GM20431 (cell line): Measurements from ENCODE around the gene ANO1.

Experiments
- in situ Hi-C: fragments of 300-500 bp; cut with MseI, MboI; formaldehyde crosslinking; loops from one replicate; pipeline ENCODE4 v1.15.0; 2020; ENCODE audit warnings: low sequenced_read_pairs; ENCODE audit not compliant: unreplicated experiment

Gene ANO1

GRCh38 chr11:70090961-70091381, 12.9 kb downstream of the ANO1 start:
- in situ Hi-C loops = no loop called here

DNA sequence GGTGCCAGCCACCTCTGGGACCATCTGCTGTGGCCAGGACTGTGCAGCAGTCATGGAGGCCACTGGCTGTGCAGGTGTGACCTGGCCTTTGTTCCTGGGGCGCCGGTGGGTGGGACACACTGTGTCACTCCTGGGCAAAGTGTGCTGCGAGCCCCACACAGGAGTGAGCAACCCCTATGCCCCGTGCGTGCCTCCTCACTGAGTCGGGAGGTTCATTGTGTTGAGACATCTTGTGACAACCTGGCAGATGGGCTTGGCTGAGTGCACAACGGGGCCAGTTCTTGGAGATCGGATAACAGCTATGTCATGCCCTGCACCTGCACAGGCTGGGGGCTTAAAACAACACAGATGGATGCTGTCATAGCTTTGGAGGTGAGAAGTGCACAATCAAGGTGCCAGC, 13.5 kb downstream of the ANO1 start:
- in situ Hi-C loops = no loop called here

- in situ Hi-C loops = no loop called here
Observed at GRCh38 chr11:70092959-70093715, 15.0 kb downstream of the ANO1 start.

- in situ Hi-C loops = no loop called here
Observed at GRCh38 chr11:70095541-70096252, 17.6 kb downstream of the ANO1 start.

DNA sequence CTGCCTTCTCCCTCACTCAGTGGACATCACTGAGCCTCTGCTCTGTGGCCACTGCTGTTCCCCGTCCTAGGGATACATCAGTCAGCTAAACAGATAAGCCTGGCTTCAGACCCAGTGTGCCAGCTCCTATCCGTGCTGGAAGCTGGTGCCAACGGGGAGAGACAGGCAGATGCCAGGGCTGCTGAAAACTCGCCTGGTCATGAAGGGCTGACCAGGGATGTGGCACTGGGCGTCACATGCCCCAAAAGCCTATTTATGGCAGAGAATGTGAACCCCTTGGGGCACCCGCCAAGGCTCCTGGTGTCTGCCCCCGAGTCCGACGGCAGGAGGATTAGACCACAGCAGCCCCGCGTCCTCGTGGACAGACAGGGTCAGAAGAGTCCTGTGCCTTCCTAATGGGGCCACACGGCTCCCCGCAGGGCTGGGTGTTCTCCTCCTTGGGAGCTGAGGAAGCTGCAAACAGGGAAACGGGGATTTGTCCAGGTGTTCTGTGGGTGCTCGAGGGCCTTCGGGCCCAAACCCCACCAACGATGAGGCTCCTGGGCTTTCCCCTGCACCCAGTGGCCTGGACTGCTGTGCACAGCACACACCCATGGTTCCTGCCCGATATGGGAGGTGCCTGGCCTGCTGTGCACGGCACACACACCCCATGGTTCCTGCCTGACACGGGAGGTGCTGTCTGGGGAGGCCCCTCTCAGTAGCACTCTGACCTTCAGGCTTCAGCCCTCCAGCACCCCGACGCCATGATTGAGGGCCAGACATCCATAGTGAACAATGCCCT, 19.9 kb downstream of the ANO1 start:
- in situ Hi-C loops = no loop called here

DNA sequence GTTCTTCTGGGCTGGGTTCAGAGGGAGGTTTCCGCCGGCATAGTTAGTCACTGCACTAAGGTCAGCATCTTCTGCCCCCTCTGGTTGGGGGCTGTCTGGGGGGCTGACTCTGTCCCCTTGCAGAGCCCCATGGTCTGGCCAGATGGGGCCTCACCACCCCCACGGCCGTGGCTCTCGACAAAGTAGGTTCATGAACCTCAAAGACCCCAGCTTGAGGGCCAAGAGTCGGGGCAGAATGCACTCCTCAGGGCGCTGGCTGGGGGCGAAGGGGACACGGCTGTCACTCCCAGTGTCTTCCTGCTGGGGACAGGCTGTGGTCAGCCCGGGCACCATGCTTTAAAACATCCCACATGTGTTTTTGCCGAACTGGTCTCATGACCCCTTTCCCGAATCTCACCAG, 20.8 kb downstream of the ANO1 start:
- in situ Hi-C loops = no loop called here

- in situ Hi-C loops = no loop called here
Observed at GRCh38 chr11:70099578-70100279, 21.6 kb downstream of the ANO1 start.

GRCh38 chr11:70100280-70100603, 22.1 kb downstream of the ANO1 start:
- in situ Hi-C loops = no loop called here

DNA sequence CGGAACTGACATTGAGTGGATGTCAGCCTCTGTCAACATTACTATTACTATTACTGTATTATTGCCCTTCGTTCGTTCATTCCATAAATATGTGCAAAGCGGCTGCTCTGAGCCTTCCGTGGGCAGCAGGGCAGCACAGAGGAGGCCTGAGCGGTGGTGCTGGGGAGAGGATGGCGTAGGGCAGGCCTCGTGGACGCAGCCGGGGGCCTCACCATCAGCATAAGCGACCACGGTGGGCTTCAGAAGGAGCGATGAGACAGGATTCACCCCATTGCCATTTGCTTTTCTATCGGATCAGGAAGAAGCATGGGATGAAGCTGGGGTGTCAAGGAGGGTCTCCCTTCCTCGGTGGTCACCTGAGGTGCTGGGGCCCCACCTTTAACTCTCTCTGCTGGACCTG, 22.7 kb downstream of the ANO1 start:
- in situ Hi-C loops = no loop called here

GRCh38 chr11:70103256-70103975, 25.3 kb downstream of the ANO1 start:
- in situ Hi-C loops = no loop called here

DNA sequence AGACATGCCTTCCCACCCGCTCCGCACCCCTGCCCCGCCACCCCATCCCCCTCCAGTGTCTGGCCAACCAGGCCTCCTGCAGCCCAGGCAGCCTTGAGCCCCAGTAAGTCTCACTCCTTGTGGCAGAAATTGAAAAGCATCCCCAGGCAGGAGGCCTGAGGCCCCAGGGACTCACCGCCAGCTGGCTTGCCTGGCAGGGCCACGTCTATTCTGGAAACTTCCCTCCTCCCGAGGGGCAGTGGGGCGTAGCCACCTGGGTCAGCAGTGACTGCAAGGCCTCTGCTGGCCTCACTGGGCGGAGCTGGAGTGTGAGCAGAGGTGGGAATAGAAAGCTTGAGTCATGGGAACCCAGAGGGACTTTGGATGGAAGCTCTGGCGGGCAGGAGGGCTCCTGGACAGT, 26.3 kb downstream of the ANO1 start:
- in situ Hi-C loops = no loop called here

DNA sequence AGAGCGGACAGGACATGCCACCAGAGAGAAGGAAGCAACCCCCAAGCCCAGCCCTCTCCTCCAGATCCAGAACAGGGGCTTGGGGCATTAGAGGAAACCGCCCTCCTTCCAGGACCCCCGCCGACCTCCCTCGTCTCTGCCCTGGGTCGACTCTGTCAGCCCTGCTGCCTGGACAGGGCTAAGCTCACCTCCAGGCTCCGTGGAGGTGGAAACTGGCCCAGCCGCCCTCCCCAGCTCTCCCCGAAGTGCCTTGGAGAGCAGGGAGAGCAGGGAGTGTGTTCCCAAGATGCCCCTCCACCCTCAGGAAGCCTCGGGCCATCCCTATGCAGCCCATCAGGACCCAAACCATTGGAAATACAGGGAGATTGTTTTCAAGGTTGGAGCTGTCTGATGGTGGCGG, 26.8 kb downstream of the ANO1 start:
- in situ Hi-C loops = no loop called here

DNA sequence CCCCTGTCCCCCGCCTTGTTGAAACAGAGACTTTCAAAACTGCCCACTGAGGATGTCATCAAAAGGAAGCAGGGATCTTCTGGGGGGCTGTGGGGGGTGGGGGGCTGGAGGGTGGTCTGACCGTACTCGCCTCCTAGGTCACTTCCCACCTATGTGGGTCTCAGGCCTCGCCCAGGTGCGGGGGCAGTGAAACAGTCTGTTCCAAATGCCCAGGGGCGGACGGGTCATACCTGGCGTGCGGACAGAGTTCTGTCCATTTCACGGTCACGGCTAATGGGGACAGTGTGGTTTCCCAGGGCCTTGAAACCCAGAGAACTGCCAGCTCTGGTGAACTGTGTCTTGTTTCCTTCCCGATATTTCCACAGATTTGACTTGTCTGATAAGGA, 27.2 kb downstream of the ANO1 start:
- in situ Hi-C loops = no loop called here

- in situ Hi-C loops = no loop called here
Observed at GRCh38 chr11:70105755-70106571, 27.8 kb downstream of the ANO1 start.

DNA sequence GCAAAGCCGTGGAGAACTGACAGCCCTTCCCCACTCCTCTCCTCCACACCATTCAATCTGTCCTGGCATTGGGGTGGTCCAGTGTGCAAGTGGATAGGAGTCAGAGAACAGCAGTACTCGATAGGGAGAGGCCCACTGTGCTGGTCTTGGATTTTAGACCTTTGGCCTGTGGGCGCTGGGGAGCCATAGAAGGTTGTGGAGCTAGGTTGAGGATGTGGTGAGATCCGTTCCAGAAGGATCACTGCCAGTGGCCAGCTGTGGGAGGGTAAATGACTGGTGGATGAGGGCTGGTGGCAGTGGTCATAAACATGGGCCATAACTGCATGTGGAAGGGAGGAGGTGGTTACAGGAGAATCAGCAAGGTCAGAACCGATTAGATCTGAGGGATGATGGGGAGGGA, 28.6 kb downstream of the ANO1 start:
- in situ Hi-C loops = no loop called here

- in situ Hi-C loops = no loop called here
Observed at GRCh38 chr11:70107191-70107590, 29.1 kb downstream of the ANO1 start.

DNA sequence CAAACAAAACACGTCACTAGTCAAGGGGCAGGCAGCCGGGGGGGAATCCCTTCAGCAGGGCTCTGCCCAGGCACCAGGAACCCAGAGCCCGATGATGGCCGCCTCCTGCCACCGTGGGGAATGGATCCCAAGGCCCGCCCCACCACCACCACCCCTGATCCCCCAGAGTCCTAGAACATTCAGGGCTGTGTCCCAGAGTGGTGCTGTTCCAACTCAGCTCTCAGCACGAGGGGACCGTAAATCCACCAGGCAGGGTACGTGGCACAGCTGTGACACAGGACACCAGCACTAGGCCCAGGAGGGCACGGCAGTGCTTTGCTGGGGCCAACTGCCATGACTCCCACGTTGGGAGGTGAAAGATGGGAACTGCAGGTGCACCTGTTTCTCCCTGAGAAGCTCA, 29.6 kb downstream of the ANO1 start:
- in situ Hi-C loops = no loop called here

DNA sequence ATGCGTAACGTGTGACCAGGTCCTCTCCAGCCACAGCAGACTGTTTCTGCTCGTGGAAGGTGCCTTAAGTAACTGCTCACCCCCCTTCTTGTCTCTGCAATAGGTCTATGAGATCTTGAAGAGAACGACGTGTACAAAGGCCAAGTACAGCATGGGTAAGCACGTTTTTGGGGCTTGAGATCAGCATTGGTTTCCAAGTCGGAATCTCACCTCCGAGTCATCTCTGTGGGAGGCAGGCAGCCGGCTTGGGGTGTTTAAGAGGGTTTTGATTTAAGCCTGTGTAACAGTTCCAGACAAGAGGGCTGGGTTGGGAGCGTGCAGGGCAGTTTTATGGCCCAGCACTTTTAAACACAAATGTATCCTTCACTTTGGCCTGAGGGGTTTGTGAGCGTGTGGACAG, 30.1 kb downstream of the ANO1 start:
- in situ Hi-C loops = no loop called here

DNA sequence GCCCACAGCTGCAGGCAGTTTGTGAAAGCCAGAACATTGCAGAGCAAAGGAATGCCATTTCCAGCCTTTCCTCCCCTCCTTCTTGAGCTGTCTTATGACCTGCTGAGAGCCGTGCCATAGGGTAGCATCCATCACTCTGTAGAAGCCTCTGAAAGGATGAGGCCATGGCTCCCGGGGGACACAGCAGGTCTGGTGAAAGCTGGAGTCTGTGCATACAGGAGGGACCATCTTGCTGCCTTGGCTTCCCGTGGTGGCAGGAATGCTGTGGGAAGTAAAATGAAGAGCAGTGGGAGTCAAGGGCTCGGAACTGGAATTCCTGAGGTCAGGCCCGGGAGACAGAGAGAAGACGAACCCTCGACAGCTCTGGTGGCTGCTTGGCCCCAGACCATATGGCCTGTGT, 30.9 kb downstream of the ANO1 start:
- in situ Hi-C loops = no loop called here
